ENCODE measurements around the gene ATP10D. TPM values are rescaled to one million over a fixed set of nuclear protein-coding genes. Genes with fewer than 3 reads are reported as not detected.

The ATP10D gene
- polyA plus RNA-seq, 4 donors = 0.81 to 11.9 (median 3.6) TPM

DNA sequence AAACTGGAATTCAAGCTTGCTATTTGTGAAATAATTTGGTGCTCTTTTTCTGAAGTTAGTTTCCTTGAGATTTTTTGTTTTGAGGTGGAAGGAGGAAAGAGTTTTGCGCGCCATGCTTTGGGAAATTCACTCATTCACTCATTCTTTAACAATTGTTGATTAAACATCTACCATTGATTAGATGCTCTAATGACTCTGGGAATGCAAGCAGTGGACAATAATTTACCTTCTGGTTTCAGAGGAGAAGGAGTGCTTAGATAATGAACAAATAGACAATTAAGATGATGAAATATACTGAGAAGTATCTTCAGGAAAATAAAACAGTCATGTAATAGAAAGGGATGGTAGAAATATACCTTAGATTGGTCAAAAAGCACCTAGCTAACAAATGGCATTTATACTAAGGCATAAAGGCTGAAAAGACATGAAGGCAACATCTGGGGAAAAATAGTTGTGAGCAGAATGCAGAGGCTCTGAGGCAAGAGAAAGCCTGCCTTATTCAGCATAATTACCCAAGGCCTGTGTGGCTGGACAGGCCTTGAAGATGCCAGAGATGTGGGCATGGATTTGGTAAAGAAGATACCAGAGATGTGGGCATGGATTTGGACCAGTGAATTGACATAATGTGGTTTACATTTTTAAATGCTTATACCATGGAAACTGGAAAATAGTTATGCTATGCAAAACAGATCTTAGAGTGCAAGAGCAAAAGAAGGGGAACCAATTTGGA, 18.9 kb upstream of the ATP10D start:
- FAIRE-seq (no peak), DNase-seq (no peak)
- H3K4me3 ChIP-seq (ENCODE audit: low read depth in 1 of 3, low read length in 3 of 3) = no peak overlapping the region
- no peaks in the 10 kb centered on the region for H3K36me3 ChIP-seq (ENCODE audit: control insufficient read depth in 3 of 3, insufficient read depth in 2 of 3, low read depth in 1 of 3, low read length in 3 of 3)
- no peaks in the 10 kb centered on the region for H3K27me3 ChIP-seq (ENCODE audit: control insufficient read depth in 3 of 3, insufficient read depth in 3 of 3, low read length in 3 of 3)
- peaks cover 7 to 9% (median 8%) of the 10 kb centered on the region in 3 donors for H3K4me1 ChIP-seq (ENCODE audit: control insufficient read depth in 3 of 3, insufficient read depth in 2 of 3, low read depth in 1 of 3, low read length in 2 of 3)
- no peaks in the 10 kb centered on the region for H3K9me3 ChIP-seq (ENCODE audit: control insufficient read depth in 2 of 2, insufficient read depth in 1 of 2, low read depth in 1 of 2, low read length in 1 of 2)
- WGBS, 3 donors = 41 to 46% (median 42%) methylated on average over 2 of the region's 2 CpGs
- no peak overlapping the region for H3K27ac ChIP-seq (ENCODE audit: low read depth in 1 of 3, low read length in 2 of 3)

DNA sequence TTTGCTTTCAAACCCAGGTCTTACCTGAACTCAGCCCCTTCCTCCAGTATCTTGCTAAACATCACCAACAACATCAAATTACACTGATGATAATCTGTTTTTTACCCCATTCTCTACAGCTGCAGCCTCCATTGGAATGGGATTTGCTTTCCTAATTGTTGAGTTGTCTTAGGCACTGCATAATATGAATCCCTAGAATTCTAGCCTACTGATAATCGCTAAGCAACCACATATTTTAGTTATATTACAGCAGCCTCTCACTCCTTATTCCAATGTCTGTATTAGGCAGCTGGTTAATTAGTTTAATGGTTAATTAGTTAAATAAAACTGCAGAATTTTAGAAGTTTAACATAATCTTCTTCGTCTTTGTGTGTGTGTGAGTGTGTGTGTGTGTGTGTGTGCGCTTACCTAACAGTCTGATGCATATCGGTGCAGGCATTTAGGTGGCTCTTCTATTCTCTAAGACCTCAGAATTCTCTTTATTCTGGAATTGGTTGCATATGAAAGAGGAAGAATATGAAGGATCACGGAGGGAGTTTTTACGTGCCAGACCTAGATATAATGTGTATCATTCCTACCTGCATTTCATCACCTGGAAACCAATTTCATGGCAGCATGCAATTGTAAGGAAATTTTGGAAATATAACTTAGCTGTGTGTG, 16.2 kb upstream of the ATP10D start:
- no peak overlapping the region for H3K27ac ChIP-seq (ENCODE audit: low read depth in 1 of 3, low read length in 2 of 3)
- H3K27me3 ChIP-seq (ENCODE audit: control insufficient read depth in 3 of 3, insufficient read depth in 3 of 3, low read length in 3 of 3) = no peaks in the 10 kb centered on the region
- FAIRE-seq = no peak
- no peaks in the 10 kb centered on the region for H3K9me3 ChIP-seq (ENCODE audit: control insufficient read depth in 2 of 2, insufficient read depth in 1 of 2, low read depth in 1 of 2, low read length in 1 of 2)
- peaks cover 0 to 3% (median 0%) of the 10 kb centered on the region in 3 donors for H3K4me1 ChIP-seq (ENCODE audit: control insufficient read depth in 3 of 3, insufficient read depth in 2 of 3, low read depth in 1 of 3, low read length in 2 of 3)
- no peak for DNase-seq
- WGBS, 3 donors = 75 to 86% (median 85%) methylated on average over 6 of the region's 6 CpGs
- H3K4me3 ChIP-seq (ENCODE audit: low read depth in 1 of 3, low read length in 3 of 3) = no peak overlapping the region
- H3K36me3 ChIP-seq (ENCODE audit: control insufficient read depth in 3 of 3, insufficient read depth in 2 of 3, low read depth in 1 of 3, low read length in 3 of 3) = no peaks in the 10 kb centered on the region

DNA sequence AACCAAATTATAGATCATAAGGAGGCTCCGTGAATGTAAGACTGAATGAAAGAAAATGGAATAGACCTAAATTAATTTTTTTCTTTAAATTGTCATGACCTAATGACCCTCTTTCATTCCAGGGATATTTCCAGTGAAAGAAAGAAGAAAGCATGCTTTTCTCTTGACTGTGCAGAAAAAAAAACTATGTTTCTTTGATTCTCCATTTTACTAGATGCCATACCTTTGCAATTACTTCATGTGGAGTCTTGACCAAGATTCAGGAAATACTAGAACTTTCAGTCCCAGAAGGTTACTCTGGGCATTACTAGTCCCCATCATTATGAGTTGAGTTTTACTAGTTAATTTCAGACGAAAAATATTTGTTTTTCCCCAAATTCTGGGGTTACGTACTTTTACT, 15.1 kb upstream of the ATP10D start:
- no peaks in the 10 kb centered on the region for H3K27me3 ChIP-seq (ENCODE audit: control insufficient read depth in 3 of 3, insufficient read depth in 3 of 3, low read length in 3 of 3)
- no peaks in the 10 kb centered on the region for H3K36me3 ChIP-seq (ENCODE audit: control insufficient read depth in 3 of 3, insufficient read depth in 2 of 3, low read depth in 1 of 3, low read length in 3 of 3)
- no peaks in the 10 kb centered on the region for H3K9me3 ChIP-seq (ENCODE audit: control insufficient read depth in 2 of 2, insufficient read depth in 1 of 2, low read depth in 1 of 2, low read length in 1 of 2)
- 87 to 89% (median 88%) methylated on average over 3 of the region's 3 CpGs for WGBS, 3 donors
- DNase-seq = no peak
- H3K4me1 ChIP-seq (ENCODE audit: control insufficient read depth in 3 of 3, insufficient read depth in 2 of 3, low read depth in 1 of 3, low read length in 2 of 3) = no peaks in the 10 kb centered on the region
- no peak overlapping the region for H3K27ac ChIP-seq (ENCODE audit: low read depth in 1 of 3, low read length in 2 of 3)
- FAIRE-seq = no peak
- H3K4me3 ChIP-seq (ENCODE audit: low read depth in 1 of 3, low read length in 3 of 3) = no peak overlapping the region

DNA sequence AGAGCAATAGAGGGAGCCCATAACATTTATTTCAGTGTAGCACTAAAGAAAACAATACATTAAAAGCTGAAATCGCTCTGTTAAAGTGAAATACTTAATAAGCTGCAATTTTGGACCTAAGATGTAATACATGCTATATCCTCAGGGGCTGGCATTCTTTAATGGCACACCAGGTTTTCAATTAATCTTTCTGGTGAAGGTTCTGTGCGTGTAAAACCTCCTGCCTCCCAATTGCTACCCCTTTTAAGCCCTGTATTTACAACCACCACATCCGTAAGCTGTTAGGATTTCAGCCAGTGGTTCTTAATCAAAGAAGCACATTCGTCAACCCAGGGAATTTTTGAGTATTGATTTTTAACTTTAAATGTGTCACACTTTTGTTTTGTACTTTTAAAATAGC, 14.0 kb upstream of the ATP10D start:
- WGBS, 3 donors = 50 to 61% (median 60%) methylated on average over 4 of the region's 4 CpGs
- Histone ChIP-seq H3K27me3 (ENCODE audit: control insufficient read depth in 3 of 3, insufficient read depth in 3 of 3, low read length in 3 of 3) (no peaks in the 10 kb centered on the region), H3K9me3 (ENCODE audit: control insufficient read depth in 2 of 2, insufficient read depth in 1 of 2, low read depth in 1 of 2, low read length in 1 of 2) (no peaks in the 10 kb centered on the region), H3K27ac (ENCODE audit: low read depth in 1 of 3, low read length in 2 of 3) (no peak overlapping the region), H3K4me1 (ENCODE audit: control insufficient read depth in 3 of 3, insufficient read depth in 2 of 3, low read depth in 1 of 3, low read length in 2 of 3) (no peaks in the 10 kb centered on the region), H3K36me3 (ENCODE audit: control insufficient read depth in 3 of 3, insufficient read depth in 2 of 3, low read depth in 1 of 3, low read length in 3 of 3) (no peaks in the 10 kb centered on the region), H3K4me3 (ENCODE audit: low read depth in 1 of 3, low read length in 3 of 3) (no peak overlapping the region)
- FAIRE-seq (no peak), DNase-seq (no peak)

DNA sequence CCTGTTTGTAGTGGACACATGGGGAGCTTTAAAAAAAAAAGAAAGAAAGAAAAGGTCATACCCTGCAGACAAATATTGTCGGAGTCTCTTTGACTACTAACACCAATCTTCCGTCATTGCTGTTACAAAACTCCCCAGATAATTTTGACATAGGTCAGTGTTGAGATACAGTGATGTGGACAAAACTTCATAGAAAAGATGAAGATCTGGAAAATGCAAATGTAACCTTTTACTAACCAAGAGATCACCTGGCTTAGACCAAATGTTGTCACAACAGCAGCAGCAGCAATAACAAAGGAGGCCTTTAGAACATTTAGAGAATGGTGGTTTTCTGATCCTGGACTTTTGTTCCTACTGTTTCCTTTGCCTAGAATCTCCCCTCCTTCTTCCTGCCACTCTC, 13.5 kb upstream of the ATP10D start:
- Histone ChIP-seq H3K9me3 (ENCODE audit: control insufficient read depth in 2 of 2, insufficient read depth in 1 of 2, low read depth in 1 of 2, low read length in 1 of 2) (no peaks in the 10 kb centered on the region), H3K36me3 (ENCODE audit: control insufficient read depth in 3 of 3, insufficient read depth in 2 of 3, low read depth in 1 of 3, low read length in 3 of 3) (no peaks in the 10 kb centered on the region), H3K27me3 (ENCODE audit: control insufficient read depth in 3 of 3, insufficient read depth in 3 of 3, low read length in 3 of 3) (no peaks in the 10 kb centered on the region), H3K27ac (ENCODE audit: low read depth in 1 of 3, low read length in 2 of 3) (no peak overlapping the region), H3K4me3 (ENCODE audit: low read depth in 1 of 3, low read length in 3 of 3) (no peak overlapping the region), H3K4me1 (ENCODE audit: control insufficient read depth in 3 of 3, insufficient read depth in 2 of 3, low read depth in 1 of 3, low read length in 2 of 3) (no peaks in the 10 kb centered on the region)
- DNase-seq = no peak
- FAIRE-seq = no peak
- 91 to 94% (median 93%) methylated on average over 2 of the region's 2 CpGs for WGBS, 3 donors

DNA sequence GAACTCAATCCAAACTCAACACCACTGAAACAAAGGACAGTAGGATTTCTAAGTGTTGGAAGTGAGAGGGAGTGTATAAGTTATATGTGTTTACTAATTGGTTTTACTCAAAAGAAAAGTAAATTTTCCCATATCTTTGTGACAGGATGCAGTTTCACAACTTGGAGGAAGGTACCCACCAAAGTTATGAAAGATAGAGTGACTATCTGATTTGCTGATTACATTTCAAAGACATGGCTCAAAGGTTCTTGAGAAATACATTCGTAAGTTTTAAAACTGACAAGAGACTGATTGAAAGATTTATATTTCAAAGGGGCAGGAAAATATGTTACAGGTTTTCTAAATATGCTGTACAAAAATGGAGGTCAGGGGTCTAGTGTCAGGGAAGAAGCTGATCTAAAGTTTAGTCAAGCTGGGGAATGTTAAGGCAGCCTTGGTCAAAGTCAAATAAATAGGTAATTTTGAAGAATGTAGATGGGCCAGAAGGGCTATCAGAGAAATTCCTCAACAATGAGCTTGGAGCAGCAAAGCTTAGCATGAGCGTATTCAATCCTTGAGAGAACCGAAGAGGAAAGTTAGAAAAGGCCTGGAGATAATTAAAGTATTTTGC, 11.8 kb upstream of the ATP10D start:
- Histone ChIP-seq H3K9me3 (ENCODE audit: control insufficient read depth in 2 of 2, insufficient read depth in 1 of 2, low read depth in 1 of 2, low read length in 1 of 2) (no peaks in the 10 kb centered on the region), H3K27ac (ENCODE audit: low read depth in 1 of 3, low read length in 2 of 3) (no peak overlapping the region), H3K4me1 (ENCODE audit: control insufficient read depth in 3 of 3, insufficient read depth in 2 of 3, low read depth in 1 of 3, low read length in 2 of 3) (no peaks in the 10 kb centered on the region), H3K36me3 (ENCODE audit: control insufficient read depth in 3 of 3, insufficient read depth in 2 of 3, low read depth in 1 of 3, low read length in 3 of 3) (no peaks in the 10 kb centered on the region), H3K27me3 (ENCODE audit: control insufficient read depth in 3 of 3, insufficient read depth in 3 of 3, low read length in 3 of 3) (no peaks in the 10 kb centered on the region), H3K4me3 (ENCODE audit: low read depth in 1 of 3, low read length in 3 of 3) (no peak overlapping the region)
- 92 to 94% (median 93%) methylated on average over 3 of the region's 3 CpGs for WGBS, 3 donors
- DNase-seq (no peak), FAIRE-seq (no peak)

DNA sequence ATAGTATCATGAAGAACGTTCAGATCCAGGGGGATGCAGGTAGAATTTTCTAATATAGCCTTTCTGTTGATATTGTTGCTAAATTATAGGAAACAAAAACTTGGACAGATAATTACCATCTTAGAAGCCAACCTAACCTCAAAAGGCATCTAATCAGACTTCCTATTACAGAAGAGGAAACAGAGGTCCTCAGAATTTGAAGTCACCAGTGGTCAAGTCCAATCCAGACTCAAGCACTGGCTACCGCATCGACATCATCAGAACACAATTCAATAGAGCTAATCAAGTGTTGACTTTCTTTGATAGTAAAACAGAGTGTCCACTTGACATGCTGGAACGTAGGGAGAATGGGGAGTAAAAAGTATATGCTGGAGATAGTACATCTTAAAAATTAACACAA, 10.3 kb upstream of the ATP10D start:
- H3K9me3 ChIP-seq (ENCODE audit: control insufficient read depth in 2 of 2, insufficient read depth in 1 of 2, low read depth in 1 of 2, low read length in 1 of 2) = no peaks in the 10 kb centered on the region
- H3K27me3 ChIP-seq (ENCODE audit: control insufficient read depth in 3 of 3, insufficient read depth in 3 of 3, low read length in 3 of 3) = no peaks in the 10 kb centered on the region
- FAIRE-seq (no peak), DNase-seq (no peak)
- WGBS, 3 donors = 79 to 86% (median 84%) methylated on average over 4 of the region's 4 CpGs
- no peak overlapping the region for H3K27ac ChIP-seq (ENCODE audit: low read depth in 1 of 3, low read length in 2 of 3)
- no peaks in the 10 kb centered on the region for H3K4me1 ChIP-seq (ENCODE audit: control insufficient read depth in 3 of 3, insufficient read depth in 2 of 3, low read depth in 1 of 3, low read length in 2 of 3)
- H3K4me3 ChIP-seq (ENCODE audit: low read depth in 1 of 3, low read length in 3 of 3) = no peak overlapping the region
- H3K36me3 ChIP-seq (ENCODE audit: control insufficient read depth in 3 of 3, insufficient read depth in 2 of 3, low read depth in 1 of 3, low read length in 3 of 3) = no peaks in the 10 kb centered on the region

DNA sequence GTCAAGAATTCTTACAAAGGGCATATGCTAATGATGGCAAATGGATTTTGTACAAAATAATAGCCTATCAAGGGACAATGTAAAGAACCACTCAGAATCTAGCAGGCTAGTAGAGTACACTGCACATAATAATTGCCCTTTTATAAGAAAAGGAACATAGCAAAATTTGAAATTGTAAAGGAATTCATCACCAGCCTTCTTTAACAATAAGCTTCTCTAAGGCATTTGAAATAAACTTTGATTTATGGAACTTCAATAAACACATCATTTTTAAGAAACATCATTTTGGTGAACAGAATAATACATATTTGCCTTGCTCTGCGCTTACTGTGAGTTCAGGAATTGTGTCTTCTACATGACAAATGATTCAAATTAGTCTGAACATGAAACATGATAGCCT, 9.7 kb upstream of the ATP10D start:
- no peaks in the 10 kb centered on the region for H3K4me1 ChIP-seq (ENCODE audit: control insufficient read depth in 3 of 3, insufficient read depth in 2 of 3, low read depth in 1 of 3, low read length in 2 of 3)
- H3K27me3 ChIP-seq (ENCODE audit: control insufficient read depth in 3 of 3, insufficient read depth in 3 of 3, low read length in 3 of 3) = no peaks in the 10 kb centered on the region
- no peak overlapping the region for H3K27ac ChIP-seq (ENCODE audit: low read depth in 1 of 3, low read length in 2 of 3)
- FAIRE-seq = no peak
- no peak overlapping the region for H3K4me3 ChIP-seq (ENCODE audit: low read depth in 1 of 3, low read length in 3 of 3)
- H3K36me3 ChIP-seq (ENCODE audit: control insufficient read depth in 3 of 3, insufficient read depth in 2 of 3, low read depth in 1 of 3, low read length in 3 of 3) = no peaks in the 10 kb centered on the region
- no peak for DNase-seq
- 90 to 97% (median 95%) methylated on average over 1 of the region's 1 CpG for WGBS, 3 donors
- no peaks in the 10 kb centered on the region for H3K9me3 ChIP-seq (ENCODE audit: control insufficient read depth in 2 of 2, insufficient read depth in 1 of 2, low read depth in 1 of 2, low read length in 1 of 2)
